ENCODE data around the gene NBPF14. TPM values are rescaled to one million over a fixed set of nuclear protein-coding genes. Genes with fewer than 3 reads are reported as not detected.
"Not testable (repeated sequence)": the region's sequence is repeated elsewhere in the genome, so short reads cannot be mapped to it uniquely, and the experiment has no call there.

NBPF14 gene, protein sequence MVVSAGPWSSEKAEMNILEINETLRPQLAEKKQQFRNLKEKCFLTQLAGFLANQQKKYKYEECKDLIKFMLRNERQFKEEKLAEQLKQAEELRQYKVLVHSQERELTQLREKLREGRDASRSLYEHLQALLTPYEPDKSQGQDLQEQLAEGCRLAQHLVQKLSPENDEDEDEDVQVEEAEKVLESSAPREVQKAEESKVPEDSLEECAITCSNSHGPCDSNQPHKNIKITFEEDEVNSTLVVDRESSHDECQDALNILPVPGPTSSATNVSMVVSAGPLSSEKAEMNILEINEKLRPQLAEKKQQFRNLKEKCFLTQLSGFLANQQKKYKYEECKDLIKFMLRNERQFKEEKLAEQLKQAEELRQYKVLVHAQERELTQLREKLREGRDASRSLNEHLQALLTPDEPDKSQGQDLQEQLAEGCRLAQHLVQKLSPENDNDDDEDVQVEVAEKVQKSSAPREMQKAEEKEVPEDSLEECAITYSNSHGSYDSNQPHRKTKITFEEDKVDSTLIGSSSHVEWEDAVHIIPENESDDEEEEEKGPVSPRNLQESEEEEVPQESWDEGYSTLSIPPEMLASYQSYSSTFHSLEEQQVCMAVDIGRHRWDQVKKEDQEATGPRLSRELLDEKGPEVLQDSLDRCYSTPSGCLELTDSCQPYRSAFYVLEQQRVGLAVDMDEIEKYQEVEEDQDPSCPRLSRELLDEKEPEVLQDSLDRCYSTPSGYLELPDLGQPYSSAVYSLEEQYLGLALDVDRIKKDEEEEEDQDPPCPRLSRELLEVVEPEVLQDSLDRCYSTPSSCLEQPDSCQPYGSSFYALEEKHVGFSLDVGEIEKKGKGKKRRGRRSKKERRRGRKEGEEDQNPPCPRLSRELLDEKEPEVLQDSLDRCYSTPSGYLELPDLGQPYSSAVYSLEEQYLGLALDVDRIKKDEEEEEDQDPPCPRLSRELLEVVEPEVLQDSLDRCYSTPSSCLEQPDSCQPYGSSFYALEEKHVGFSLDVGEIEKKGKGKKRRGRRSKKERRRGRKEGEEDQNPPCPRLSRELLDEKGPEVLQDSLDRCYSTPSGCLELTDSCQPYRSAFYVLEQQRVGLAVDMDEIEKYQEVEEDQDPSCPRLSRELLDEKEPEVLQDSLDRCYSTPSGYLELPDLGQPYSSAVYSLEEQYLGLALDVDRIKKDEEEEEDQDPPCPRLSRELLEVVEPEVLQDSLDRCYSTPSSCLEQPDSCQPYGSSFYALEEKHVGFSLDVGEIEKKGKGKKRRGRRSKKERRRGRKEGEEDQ (N-terminal part only)
- 10 to 100 TPM; 18.0 to 36.4 (median 26.1) TPM for total RNA-seq

DNA sequence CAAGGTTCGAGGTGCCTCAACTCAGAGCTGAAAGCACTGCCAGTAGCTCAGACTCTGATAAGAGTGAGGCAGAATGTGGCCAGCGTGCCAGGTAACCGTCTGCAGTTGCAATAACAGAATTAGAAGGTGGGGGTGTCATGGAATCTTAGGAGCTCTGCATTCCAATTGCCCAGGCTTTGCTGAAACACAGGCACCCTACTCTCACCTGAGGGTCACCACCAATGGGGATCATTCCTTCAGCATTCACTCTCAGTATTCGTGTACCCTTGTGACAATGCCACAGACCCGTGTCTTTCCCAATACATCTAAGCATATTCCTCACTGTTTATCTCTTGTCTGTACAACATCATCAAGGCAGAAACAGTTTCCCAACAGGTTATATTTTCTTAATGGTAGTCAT is at the start of gene NBPF14:
Gene NBPF14 (minus strand): TSS at position 101 of the 400 bp plus-strand sequence. CDS start 294 bp downstream, outside the sequence.
- no CpG with 5 or more reads among the region's 5 CpGs for WGBS, 2 donors
- H3K27me3 ChIP-seq; H3K9me3 ChIP-seq; DNase-seq; H3K36me3 ChIP-seq; H3K4me1 ChIP-seq; H3K4me3 ChIP-seq; intact Hi-C loops (cut with DNase I); H3K27ac ChIP-seq: not testable (repeated sequence)

DNA sequence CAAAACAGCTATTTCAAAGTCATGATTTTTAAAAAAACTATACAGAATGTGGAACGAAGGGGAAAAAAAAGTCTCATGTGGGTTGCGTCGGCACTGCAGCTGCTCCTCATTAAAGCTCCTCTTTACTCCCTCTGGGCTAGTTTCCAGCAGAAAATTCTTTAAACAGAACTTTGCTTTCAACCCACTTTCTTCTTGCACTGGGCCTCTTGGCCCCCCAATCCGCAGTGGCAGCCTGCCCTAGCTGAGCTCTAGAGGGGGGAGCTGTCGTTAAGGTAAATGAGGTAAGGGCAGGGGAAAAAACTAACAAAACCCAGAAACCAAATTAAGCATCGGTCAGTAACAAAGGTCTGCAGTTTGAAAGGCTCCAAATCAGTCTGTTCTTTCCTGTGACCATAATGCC is 29.6 kb upstream of the NBPF14 start:
- DNase-seq; intact Hi-C loops (cut with DNase I); H3K9me3 ChIP-seq: not testable (repeated sequence)

DNA sequence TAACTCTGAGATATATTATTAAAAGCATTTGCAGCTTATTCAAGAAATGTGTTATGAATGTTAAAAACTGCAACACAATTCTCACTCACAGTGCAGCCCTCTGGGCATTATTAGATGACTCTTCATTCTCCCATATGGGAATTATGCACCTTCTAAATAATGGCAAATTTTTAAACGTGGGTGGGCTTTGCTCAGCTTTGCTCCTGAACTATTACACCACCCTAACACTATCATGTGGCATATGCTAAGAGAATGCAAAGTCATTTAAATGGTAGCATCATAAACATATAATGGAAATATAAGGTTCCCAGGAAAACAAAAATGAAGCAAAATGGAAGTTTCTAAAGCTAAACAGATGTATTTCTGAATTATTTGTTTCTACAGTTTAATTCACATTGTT is 22.4 kb upstream of the NBPF14 start:
- H3K4me3 ChIP-seq; DNase-seq; H3K27me3 ChIP-seq; intact Hi-C loops (cut with DNase I); H3K9me3 ChIP-seq; H3K27ac ChIP-seq; H3K36me3 ChIP-seq; H3K4me1 ChIP-seq: not testable (repeated sequence)
- WGBS, 2 donors, result no CpG with 5 or more reads among the region's 1 CpG

More for the DNA sequence above, 29.6 kb upstream of the NBPF14 start:
- H3K27ac ChIP-seq, H3K4me1 ChIP-seq, H3K36me3 ChIP-seq, H3K27me3 ChIP-seq, H3K4me3 ChIP-seq: not testable (repeated sequence)
- no CpG with 5 or more reads among the region's 6 CpGs for WGBS, 2 donors

DNA sequence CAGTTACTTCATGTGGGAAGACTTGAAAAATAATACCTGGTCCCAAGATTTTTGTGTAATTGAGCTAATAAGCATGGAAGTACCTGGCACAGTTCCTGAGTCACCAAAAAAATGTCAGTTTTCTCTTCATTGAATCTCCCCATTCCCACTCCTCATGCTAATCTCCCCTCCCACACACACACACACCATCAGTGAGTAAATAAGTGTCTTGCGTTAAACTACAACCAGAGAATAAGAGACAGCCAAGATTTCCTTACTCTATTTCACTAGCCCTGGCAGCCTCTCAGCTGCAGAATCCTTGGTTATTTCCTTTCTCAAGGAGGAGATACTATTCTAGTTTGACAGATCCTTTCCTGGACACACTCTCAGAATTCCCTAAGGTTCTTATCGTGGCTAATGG is 9.5 kb upstream of the NBPF14 start:
- H3K4me1 ChIP-seq; H3K4me3 ChIP-seq; DNase-seq; H3K9me3 ChIP-seq; H3K36me3 ChIP-seq; intact Hi-C loops (cut with DNase I); H3K27me3 ChIP-seq: not testable (repeated sequence)
- no CpG with 5 or more reads among the region's 2 CpGs for WGBS, 2 donors
- H3K27ac ChIP-seq, result peak overlapping the region in 1 of 4 donors; percentile 33

DNA sequence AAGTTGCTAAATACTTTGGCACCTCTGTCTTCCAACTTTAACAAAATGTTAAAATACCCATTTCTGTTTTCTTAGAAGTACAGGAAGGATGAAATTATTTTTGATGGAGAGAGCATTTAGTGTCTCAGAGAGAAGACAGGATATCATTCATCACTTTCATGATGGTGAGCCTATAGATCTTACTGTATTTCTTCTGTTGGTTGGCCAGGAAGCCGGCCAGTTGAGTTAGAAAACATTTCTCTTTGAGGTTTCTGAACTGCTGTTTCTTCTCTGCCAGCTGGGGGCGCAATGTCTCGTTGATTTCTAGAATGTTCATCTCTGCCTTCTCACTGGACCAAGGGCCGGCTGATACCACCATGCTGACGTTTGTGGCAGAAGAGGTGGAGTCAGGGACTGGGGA is 451 bp downstream of the NBPF14 start:
- H3K27ac ChIP-seq; H3K4me3 ChIP-seq; H3K27me3 ChIP-seq; H3K4me1 ChIP-seq; DNase-seq; H3K9me3 ChIP-seq; H3K36me3 ChIP-seq; intact Hi-C loops (cut with DNase I): not testable (repeated sequence)
- 0 to 33% methylated on average over 1 of the region's 5 CpGs for WGBS, 2 donors
- TF ChIP-seq, protein P1, sequence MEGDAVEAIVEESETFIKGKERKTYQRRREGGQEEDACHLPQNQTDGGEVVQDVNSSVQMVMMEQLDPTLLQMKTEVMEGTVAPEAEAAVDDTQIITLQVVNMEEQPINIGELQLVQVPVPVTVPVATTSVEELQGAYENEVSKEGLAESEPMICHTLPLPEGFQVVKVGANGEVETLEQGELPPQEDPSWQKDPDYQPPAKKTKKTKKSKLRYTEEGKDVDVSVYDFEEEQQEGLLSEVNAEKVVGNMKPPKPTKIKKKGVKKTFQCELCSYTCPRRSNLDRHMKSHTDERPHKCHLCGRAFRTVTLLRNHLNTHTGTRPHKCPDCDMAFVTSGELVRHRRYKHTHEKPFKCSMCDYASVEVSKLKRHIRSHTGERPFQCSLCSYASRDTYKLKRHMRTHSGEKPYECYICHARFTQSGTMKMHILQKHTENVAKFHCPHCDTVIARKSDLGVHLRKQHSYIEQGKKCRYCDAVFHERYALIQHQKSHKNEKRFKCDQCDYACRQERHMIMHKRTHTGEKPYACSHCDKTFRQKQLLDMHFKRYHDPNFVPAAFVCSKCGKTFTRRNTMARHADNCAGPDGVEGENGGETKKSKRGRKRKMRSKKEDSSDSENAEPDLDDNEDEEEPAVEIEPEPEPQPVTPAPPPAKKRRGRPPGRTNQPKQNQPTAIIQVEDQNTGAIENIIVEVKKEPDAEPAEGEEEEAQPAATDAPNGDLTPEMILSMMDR (IDR thresholded peaks at IDR 0.05), result peak in 1 of 6 experiments; percentile 9

DNA sequence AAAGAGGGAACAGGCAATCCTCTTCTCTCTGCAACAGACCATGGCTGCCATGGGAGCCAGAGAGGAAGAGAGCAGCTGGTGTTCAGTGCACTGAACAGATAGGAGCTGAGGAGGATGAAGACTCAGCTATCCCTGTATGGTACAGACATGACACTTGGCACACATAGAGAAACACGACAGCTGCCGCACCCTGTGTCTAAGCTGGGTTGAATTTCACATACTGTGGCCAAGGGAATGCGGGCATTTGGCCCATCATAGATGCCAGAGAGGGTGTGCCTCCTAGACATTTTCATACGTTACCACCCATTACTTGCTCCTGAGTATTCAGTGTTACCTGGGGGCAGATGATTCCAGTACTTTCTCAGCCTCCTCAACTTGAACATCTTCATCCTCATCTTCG is 4.7 kb downstream of the NBPF14 start:
- H3K4me3 ChIP-seq; H3K36me3 ChIP-seq; DNase-seq; H3K27ac ChIP-seq; H3K9me3 ChIP-seq; H3K4me1 ChIP-seq; H3K27me3 ChIP-seq; intact Hi-C loops (cut with DNase I): not testable (repeated sequence)
- WGBS, 2 donors, result no CpG with 5 or more reads among the region's 5 CpGs

DNA sequence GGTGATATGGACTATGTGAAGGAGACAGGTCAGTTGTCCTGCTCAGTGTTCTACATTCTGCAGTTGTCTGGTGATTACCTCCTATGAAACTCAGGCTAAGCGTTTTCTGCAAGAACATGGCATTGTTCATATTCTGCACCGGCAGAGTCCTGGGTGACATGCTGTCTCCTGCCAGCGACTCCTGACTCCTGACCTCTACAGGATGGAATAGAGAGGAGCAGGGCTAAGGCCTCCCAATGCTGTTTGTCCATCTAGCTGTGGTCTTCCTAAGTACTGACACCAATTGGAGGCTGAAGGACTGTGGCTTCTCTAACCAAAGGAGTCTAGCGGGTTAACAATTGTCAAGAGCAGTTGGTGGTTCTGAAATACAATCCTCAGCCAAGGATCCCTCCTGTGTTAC is 63.7 kb downstream of the NBPF14 start:
- H3K4me1 ChIP-seq; intact Hi-C loops (cut with DNase I); DNase-seq; H3K27me3 ChIP-seq; H3K27ac ChIP-seq; H3K9me3 ChIP-seq; H3K4me3 ChIP-seq: not testable (repeated sequence)
- peaks cover 0 to 14% (median 0%) of the 10 kb centered on the region in 3 donors for H3K36me3 ChIP-seq
- no CpG with 5 or more reads among the region's 4 CpGs for WGBS, 2 donors

DNA sequence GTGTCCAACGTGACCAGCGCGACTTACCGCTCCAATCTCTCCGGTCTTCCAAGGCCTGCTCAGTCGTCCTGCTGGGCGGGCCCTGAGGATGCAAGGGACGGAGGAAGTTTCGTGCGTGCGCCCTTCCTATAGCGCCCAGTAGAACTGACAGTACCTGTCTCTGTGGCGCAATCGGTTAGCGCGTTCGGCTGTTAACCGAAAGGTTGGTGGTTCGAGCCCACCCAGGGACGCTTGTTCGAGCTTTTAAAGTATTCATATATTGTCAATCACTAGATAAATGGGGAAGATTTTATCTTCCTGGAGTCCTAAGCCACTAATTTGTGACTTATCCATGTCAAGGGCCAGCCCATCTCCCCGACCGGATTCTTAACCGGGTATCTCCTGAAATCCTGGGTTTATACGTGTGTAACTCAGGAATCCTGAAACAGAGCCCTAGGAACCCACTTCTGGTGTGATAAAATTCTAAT is 66.7 kb downstream of the NBPF14 start:
- H3K9me3 ChIP-seq; H3K4me1 ChIP-seq; H3K36me3 ChIP-seq; intact Hi-C loops (cut with DNase I); DNase-seq; H3K27me3 ChIP-seq: not testable (repeated sequence)
- 2 to 10% methylated on average over 4 to 20 of the region's 25 CpGs for WGBS, 2 donors
- Histone ChIP-seq H3K27ac (peak overlapping the region in 3 of 4 donors; percentile 58 to 65 (median 61)), H3K4me3 (peak overlapping the region; percentile 16 to 54 (median 36))

DNA sequence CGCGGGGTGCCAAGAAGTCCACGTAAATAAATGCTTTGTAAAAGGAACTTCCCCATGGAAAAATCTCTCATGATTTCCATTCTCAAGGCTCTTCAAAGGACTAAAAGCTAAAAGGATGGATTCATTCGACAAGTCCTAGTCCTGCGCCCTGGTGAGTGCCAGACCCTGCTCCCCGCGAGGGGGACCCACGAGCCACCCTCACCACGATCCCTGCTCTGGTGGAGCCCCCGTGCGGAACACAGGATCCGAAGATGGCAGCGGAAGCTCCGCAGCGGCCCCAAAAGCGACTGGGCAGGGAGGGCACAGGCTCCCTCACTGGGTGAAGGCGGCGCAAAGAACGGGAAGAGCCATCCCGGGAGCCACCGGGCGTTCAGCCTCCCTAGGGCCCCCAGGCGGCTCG is 67.2 kb downstream of the NBPF14 start:
- H3K27me3 ChIP-seq; H3K36me3 ChIP-seq; intact Hi-C loops (cut with DNase I); H3K9me3 ChIP-seq; DNase-seq; H3K4me1 ChIP-seq: not testable (repeated sequence)
- H3K27ac ChIP-seq, result peak overlapping the region in 3 of 4 donors; percentile 30 to 65 (median 58)
- WGBS, 2 donors, result no CpG with 5 or more reads among the region's 24 CpGs
- H3K4me3 ChIP-seq, result peak overlapping the region; percentile 16 to 54 (median 36)

DNA sequence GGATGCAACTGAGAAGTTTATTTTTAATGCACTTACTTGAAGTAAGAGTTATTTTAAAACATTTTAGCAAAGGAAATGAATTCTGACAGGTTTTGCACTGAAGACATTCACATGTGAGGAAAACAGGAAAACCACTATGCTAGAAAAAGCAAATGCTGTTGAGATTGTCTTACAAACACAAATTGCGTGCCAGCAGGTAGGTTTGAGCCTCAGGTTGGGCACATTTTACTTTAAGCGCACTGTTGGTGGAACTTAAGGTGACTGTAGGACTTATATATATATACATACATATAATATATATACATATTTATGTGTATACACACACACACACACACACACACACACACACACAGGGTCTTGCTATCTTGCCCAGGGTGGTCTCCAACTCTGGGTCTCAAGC is 69.2 kb downstream of the NBPF14 start:
- H3K4me1 ChIP-seq; H3K27me3 ChIP-seq; H3K4me3 ChIP-seq; intact Hi-C loops (cut with DNase I); H3K36me3 ChIP-seq; DNase-seq; H3K27ac ChIP-seq; H3K9me3 ChIP-seq: not testable (repeated sequence)
- 100% methylated on average over 1 of the region's 2 CpGs; no CpG with 5 or more reads in 1 of the 2 donors for WGBS, 2 donors

Data from esophagus squamous epithelium (tissue), 5 donors.